Common myeloid progenitor, CD34-positive (primary cell): ENCODE data around the gene PIGV.

Source experiments
- CTCF ChIA-PET: fragments of 350-600 bp; sonication (Branson Sonifier 250); formaldehyde crosslinking; loops from one replicate; lab custom pipeline; 2021; ENCODE audit warnings: antibody characterized with exemption; lab: Charles Lee
- POLR2A ChIA-PET: fragments of 350-600 bp; sonication (Branson Sonifier 250); formaldehyde crosslinking; loops from one replicate; lab custom pipeline; 2021; ENCODE audit warnings: antibody characterized with exemption; lab: Charles Lee
- DNase-seq, 3 donors: peaks; one replicate each; pipeline versions ENCODE4 v3.0.0 to v3.0.0-alpha.2; 2013
- H3K27ac ChIP-seq, 2 experiments: 1 replicate in 1 of 2; 2 replicates in 1 of 2; pipeline ENCODE4 v1.7.0; 2013; ENCODE audit warnings: inconsistent platforms in 2 of 2, low read length in 2 of 2, mild to moderate bottlenecking in 2 of 2, low read depth in 1 of 2, moderate library complexity in 1 of 2; ENCODE audit not compliant: severe bottlenecking in 2 of 2, insufficient read depth in 1 of 2, poor library complexity in 1 of 2
- H3K27me3 ChIP-seq, 5 experiments: replicated peaks in 2 of 5; 1 replicate in 3 of 5; 2 replicates in 2 of 5; pipeline versions ENCODE4 v1.6.1 to v1.7.0; 2013; ENCODE audit warnings: low read length in 4 of 5, mild to moderate bottlenecking in 2 of 5, moderate library complexity in 2 of 5, inconsistent platforms in 1 of 5; ENCODE audit not compliant: insufficient read depth in 5 of 5, control insufficient read depth in 4 of 5
- H3K36me3 ChIP-seq, 4 experiments: 1 replicate in 2 of 4; 2 replicates in 2 of 4; pipeline versions ENCODE4 v1.6.1 to v1.7.0; 2013; ENCODE audit warnings: low read length in 3 of 4, control low read depth in 1 of 4, mild to moderate bottlenecking in 1 of 4; ENCODE audit not compliant: control insufficient read depth in 4 of 4, insufficient read depth in 4 of 4
- H3K4me1 ChIP-seq, 4 experiments: 1 replicate in 3 of 4; 2 replicates in 1 of 4; pipeline versions ENCODE4 v1.6.1 to v1.7.1; 2013; ENCODE audit warnings: low read length in 3 of 4, mild to moderate bottlenecking in 3 of 4, control low read depth in 1 of 4, inconsistent platforms in 1 of 4, moderate library complexity in 1 of 4; ENCODE audit not compliant: control insufficient read depth in 4 of 4, insufficient read depth in 4 of 4; ENCODE audit errors: control extremely low read depth in 1 of 4
- H3K4me3 ChIP-seq, 7 experiments: 1 replicate in 4 of 7; 2 replicates in 3 of 7; pipeline versions ENCODE4 v1.5.1 to v1.7.0; 2013; ENCODE audit warnings: mild to moderate bottlenecking in 7 of 7, low read length in 6 of 7, moderate library complexity in 6 of 7, inconsistent platforms in 2 of 7, low read depth in 2 of 7, control low read depth in 1 of 7; ENCODE audit not compliant: insufficient read depth in 4 of 7, control insufficient read depth in 1 of 7; ENCODE audit errors: extremely low read depth in 1 of 7
- H3K9me3 ChIP-seq, 5 experiments: 1 replicate in 4 of 5; 2 replicates in 1 of 5; pipeline versions ENCODE4 v1.6.1 to v1.7.1; 2013; ENCODE audit warnings: low read length in 4 of 5, mild to moderate bottlenecking in 2 of 5, inconsistent platforms in 1 of 5, low read depth in 1 of 5, moderate library complexity in 1 of 5; ENCODE audit not compliant: control insufficient read depth in 4 of 5, insufficient read depth in 2 of 5; ENCODE audit errors: control extremely low read depth in 1 of 5
- WGBS: methylation state at CpG from one replicate; pipeline ENCODE4 v1.1.5; 2013; ENCODE audit not compliant: insufficient coverage; 5-methylcytosine and 5-hydroxymethylcytosine counted together

PIGV gene

DNA sequence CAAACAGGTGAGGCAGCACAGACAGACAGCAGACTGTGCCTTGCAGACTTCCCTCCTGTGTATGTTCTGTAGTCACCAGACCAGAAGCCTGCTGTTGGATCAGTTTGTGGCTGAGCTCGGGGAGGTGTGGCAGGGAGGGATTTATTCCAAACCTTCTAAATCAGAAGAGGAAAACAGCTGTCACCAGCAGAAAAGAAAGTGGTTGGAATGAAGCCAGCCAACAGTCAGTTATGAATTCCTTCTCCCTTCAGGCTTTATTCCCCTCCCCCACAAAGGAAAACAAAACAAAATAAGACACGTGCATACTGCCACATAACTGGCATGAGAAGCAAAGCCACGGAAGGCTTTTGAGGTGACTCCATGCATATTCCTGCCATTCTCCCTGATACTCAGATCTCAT, 19.0 kb upstream of the PIGV start:
- ChIA-PET CTCF (interaction anchor here (1.7 to 4.4 kb wide), 3 partner anchors 9 to 91 kb away, joined by 5 to 18 read pairs (median 7); no protein-coding TSS in a partner anchor), POLR2A (no interaction called here)

DNA sequence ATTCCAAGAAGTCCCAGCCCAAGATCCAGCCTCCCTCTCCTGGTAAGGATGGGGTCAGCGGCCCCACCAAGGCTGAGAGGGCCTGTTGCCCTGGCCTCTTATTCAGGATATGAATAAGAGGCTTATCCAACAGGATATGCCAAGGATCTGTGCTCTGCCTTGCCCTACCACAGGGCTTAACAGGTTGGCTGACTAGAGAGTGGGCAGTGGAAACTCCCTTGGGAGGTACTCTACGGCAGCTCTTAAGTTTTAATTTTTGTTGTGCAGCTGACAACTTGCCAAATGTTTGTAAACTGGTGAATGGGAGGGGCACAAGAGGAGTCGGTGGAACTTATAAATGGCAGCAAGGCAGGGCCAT, 16.5 kb upstream of the PIGV start:
- CTCF ChIA-PET, result interaction anchor here (1.7 kb wide), 4 partner anchors 10 to 18 kb away, joined by 4 to 14 read pairs (median 8); no protein-coding TSS in a partner anchor
- Histone ChIP-seq H3K27ac (peak overlapping the region in 1 of 2 experiments; percentile 57), H3K4me3 (no peak overlapping the region), H3K9me3 (no peaks in the 10 kb centered on the region), H3K27me3 (no peaks in the 10 kb centered on the region), H3K4me1 (peaks cover 0 to 25% (median 13%) of the 10 kb centered on the region in 4 experiments), H3K36me3 (peaks cover 51 to 98% (median 84%) of the 10 kb centered on the region in 4 experiments)
- DNase-seq, result no peak
- WGBS, result 91% methylated on average over 3 of the region's 3 CpGs
- POLR2A ChIA-PET, result interaction anchor here (0.9 to 1.6 kb wide), 2 partner anchors 14 to 74 kb away, joined by 3 read pairs; no protein-coding TSS in a partner anchor

More for the DNA sequence above, 19.0 kb upstream of the PIGV start:
- Histone ChIP-seq H3K4me1 (peaks cover 0 to 25% (median 13%) of the 10 kb centered on the region in 4 experiments), H3K27me3 (no peaks in the 10 kb centered on the region), H3K27ac (peak overlapping the region in 1 of 2 experiments; percentile 37), H3K36me3 (peaks cover 48 to 90% (median 77%) of the 10 kb centered on the region in 4 experiments), H3K4me3 (no peak overlapping the region), H3K9me3 (no peaks in the 10 kb centered on the region)
- peak in 2 of 3 donors; percentile 21 to 24 for DNase-seq
- WGBS, result 0% methylated on average over 1 of the region's 3 CpGs

DNA sequence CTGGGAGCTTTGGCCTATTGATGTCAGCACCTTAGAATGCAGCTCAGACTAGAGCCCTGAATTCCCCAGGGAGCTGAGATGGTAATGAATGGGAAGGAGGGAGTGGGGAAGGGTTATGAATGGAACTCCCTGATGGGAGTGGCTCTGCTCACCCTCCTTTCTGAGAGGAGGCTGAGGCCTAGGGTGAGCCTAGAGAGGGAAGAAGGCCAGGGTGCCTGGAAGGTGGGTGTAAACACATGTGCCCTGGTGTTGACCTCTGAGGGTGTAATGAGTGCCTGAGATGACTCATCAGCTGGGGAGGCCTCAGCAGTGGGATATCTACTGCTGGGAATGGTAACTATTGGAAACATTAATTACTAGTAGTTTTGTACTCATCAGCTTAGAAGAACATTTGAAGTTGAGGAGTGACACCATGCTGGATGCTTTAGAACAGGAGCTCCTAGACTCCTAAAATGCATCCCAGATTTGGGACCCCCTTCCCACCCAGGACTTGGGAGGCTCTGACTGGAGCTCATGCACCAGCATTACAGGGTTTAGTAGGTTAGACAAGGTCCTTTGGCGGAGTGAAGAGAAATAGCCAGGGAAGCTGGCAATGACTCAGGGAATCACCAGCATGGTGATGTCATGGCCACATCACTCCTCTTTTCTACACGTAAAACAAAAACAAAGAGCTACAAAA, 16.0 kb upstream of the PIGV start:
- POLR2A ChIA-PET, result interaction anchor here (0.9 to 1.6 kb wide), 2 partner anchors 15 to 75 kb away, joined by 3 read pairs; no protein-coding TSS in a partner anchor
- peaks cover 48 to 97% (median 81%) of the 10 kb centered on the region in 4 experiments for H3K36me3 ChIP-seq
- WGBS, result 85% methylated on average over 2 of the region's 2 CpGs

DNA sequence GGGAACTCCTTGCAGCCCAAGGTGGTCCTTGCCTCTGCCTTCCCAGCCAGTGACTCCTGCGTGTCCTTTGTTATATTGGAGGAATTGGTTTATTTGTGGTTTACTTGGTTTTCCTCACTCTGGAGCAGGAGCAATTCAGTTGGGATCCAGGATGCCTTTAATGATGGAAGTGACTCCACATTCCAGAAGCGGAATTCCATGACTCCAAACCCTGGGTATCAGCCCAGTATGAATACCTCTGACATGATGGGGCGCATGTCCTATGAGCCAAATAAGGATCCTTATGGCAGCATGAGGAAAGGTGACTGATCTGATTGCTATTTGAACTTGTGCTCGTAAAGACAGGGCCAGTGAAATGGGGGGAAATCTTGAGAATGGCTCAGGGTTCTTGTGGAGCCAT, 15.1 kb upstream of the PIGV start:
- no peaks in the 10 kb centered on the region for H3K27me3 ChIP-seq
- H3K27ac ChIP-seq, result no peak overlapping the region
- peaks cover 47 to 94% (median 77%) of the 10 kb centered on the region in 4 experiments for H3K36me3 ChIP-seq
- H3K4me3 ChIP-seq, result no peak overlapping the region
- peaks cover 0 to 16% (median 9%) of the 10 kb centered on the region in 4 experiments for H3K4me1 ChIP-seq
- no peak for DNase-seq
- CTCF ChIA-PET, result interaction anchor here (0.7 to 1.7 kb wide), 4 partner anchors 12 to 28 kb away, joined by 3 to 4 read pairs (median 4); no protein-coding TSS in a partner anchor
- no peaks in the 10 kb centered on the region for H3K9me3 ChIP-seq
- POLR2A ChIA-PET, result no interaction called here
- 80% methylated on average over 3 of the region's 4 CpGs for WGBS

More for the DNA sequence above, 16.0 kb upstream of the PIGV start:
- no peaks in the 10 kb centered on the region for H3K9me3 ChIP-seq
- CTCF ChIA-PET, result interaction anchor here (0.7 to 1.7 kb wide), 5 partner anchors 10 to 24 kb away, joined by 4 to 14 read pairs (median 5); no protein-coding TSS in a partner anchor
- H3K4me1 ChIP-seq, result peaks cover 0 to 23% (median 13%) of the 10 kb centered on the region in 4 experiments
- no peak for DNase-seq
- H3K27ac ChIP-seq, result peak overlapping the region in 1 of 2 experiments; percentile 38
- no peak overlapping the region for H3K4me3 ChIP-seq
- no peaks in the 10 kb centered on the region for H3K27me3 ChIP-seq

DNA sequence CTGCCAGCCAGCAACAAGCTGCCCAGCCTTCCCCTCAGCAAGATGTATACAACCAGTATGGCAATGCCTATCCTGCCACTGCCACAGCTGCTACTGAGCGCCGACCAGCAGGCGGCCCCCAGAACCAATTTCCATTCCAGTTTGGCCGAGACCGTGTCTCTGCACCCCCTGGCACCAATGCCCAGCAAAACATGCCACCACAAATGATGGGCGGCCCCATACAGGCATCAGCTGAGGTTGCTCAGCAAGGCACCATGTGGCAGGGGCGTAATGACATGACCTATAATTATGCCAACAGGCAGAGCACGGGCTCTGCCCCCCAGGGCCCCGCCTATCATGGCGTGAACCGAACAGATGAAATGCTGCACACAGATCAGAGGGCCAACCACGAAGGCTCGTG, 13.3 kb upstream of the PIGV start:
- ChIA-PET CTCF (no interaction called here), POLR2A (no interaction called here)
- H3K4me1 ChIP-seq, result peaks cover 0 to 11% (median 9%) of the 10 kb centered on the region in 4 experiments
- 95% methylated on average over 13 of the region's 13 CpGs for WGBS
- no peak overlapping the region for H3K4me3 ChIP-seq
- H3K27ac ChIP-seq, result peak overlapping the region in 1 of 2 experiments; percentile 17
- H3K27me3 ChIP-seq, result no peaks in the 10 kb centered on the region
- peaks cover 41 to 93% (median 76%) of the 10 kb centered on the region in 4 experiments for H3K36me3 ChIP-seq
- no peaks in the 10 kb centered on the region for H3K9me3 ChIP-seq
- DNase-seq, result no peak

DNA sequence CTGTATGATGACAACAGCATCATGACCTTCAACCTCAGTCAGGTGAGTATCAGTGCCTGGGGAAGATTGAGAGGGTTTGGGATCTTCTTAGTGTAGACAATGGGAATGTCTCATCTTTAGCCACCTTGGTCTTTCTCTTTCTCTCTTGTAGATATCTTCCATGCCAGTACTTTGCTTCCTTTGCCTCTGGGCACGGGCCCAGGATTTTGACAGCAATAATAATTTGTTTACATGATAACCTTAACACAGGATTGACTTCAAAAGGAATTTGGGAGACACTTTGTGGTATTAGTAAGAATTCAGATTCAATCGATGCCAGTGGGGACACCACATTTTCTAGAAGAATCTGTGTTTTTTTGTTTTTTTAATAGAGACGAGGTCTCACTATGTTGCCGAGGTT, 12.1 kb upstream of the PIGV start:
- POLR2A ChIA-PET, result no interaction called here
- no peak for DNase-seq
- H3K27ac ChIP-seq, result no peak overlapping the region
- peaks cover 0 to 14% (median 10%) of the 10 kb centered on the region in 4 experiments for H3K4me1 ChIP-seq
- no peaks in the 10 kb centered on the region for H3K9me3 ChIP-seq
- H3K36me3 ChIP-seq, result peaks cover 40 to 93% (median 81%) of the 10 kb centered on the region in 4 experiments
- WGBS, result 87% methylated on average over 3 of the region's 4 CpGs
- H3K4me3 ChIP-seq, result no peak overlapping the region
- H3K27me3 ChIP-seq, result no peaks in the 10 kb centered on the region
- CTCF ChIA-PET, result interaction anchor here (1.0 to 1.3 kb wide), 3 partner anchors 13 to 16 kb away, joined by 3 to 4 read pairs (median 3); no protein-coding TSS in a partner anchor
